IPS-20b (cell line): Measurements from ENCODE around the gene TBCD.

Experiments used
- H3K27ac ChIP-seq: one replicate; pipeline ENCODE4 v1.5.1; 2013; ENCODE audit warnings: low read length
- H3K27me3 ChIP-seq: 2 replicates; pipeline ENCODE4 v1.6.1; 2013; ENCODE audit warnings: mild to moderate bottlenecking, low read length, inconsistent platforms; ENCODE audit not compliant: insufficient read depth
- H3K36me3 ChIP-seq: 2 replicates; pipeline ENCODE4 v1.6.1; 2013; ENCODE audit warnings: low read depth, mild to moderate bottlenecking, inconsistent platforms, low read length, moderate library complexity; ENCODE audit not compliant: insufficient read depth
- H3K4me1 ChIP-seq: 2 replicates; pipeline ENCODE4 v1.6.1; 2013; ENCODE audit warnings: mild to moderate bottlenecking, control low read depth, inconsistent platforms, low read length, moderate library complexity; ENCODE audit not compliant: insufficient read depth
- H3K4me3 ChIP-seq: 2 replicates; pipeline ENCODE4 v1.5.1; 2013; ENCODE audit warnings: mild to moderate bottlenecking, low read length, inconsistent platforms
- H3K9ac ChIP-seq: 2 replicates; pipeline ENCODE4 v1.6.1; 2013; ENCODE audit warnings: low read depth, mild to moderate bottlenecking, inconsistent platforms, low read length, moderate library complexity
- H3K9me3 ChIP-seq: 2 replicates; pipeline ENCODE4 v1.6.1; 2013; ENCODE audit warnings: mild to moderate bottlenecking, low read depth, low read length, inconsistent platforms; ENCODE audit not compliant: insufficient read depth

The TBCD gene

DNA sequence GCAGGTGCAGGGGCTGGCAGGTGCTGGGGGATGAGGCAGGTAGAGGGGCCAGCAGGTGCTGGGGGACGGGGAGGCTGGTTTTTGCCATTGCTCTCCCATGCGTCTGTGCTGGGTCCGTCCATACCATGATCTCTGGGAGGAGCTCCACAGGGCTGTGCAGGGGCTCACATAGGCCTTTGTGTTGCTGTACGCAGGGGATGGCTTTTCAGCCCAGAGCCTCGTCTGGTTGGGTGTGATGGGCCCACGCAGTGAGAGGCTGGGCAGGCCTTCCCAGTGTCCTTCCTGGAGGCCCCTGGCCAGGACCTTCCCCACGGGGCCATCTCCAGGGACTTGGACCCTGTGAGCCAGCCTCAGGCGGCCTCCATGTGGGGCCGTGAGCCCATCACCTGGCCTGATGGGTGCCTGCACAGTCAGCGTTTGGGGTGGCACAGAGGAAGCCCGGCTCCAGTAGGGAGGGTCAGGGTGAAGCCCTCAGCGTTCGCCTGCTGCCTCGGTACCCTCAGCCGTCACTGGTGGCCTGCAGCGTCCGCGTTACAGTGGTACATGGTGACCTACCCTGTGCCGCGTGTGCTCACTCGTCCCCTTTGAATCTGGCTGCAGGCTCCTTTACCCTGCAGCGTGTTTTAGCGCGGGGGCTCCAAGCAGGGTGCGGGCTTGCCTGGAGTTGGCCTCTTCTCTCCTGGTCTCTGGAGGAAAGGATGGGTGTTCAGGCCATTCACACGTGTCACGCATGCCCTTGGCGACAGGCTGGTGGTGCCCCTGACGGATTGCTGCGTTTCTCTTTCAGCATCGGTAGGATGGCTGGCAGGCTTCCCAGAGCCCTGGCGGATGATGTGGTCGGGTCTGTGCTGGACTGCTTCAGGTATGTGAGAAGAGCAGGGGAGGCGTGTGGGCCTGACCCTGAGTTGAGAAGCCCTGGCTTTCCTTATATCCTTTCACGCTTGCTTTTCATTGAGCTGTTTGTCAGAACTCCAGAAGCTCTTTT, 57.3 kb downstream of the TBCD start:
- Histone ChIP-seq H3K36me3 (peaks cover 68% of the 10 kb centered on the region), H3K9me3 (no peaks in the 10 kb centered on the region), H3K4me3 (no peak overlapping the region), H3K27ac (no peak overlapping the region), H3K27me3 (no peaks in the 10 kb centered on the region), H3K9ac (no peak overlapping the region), H3K4me1 (no peaks in the 10 kb centered on the region)

DNA sequence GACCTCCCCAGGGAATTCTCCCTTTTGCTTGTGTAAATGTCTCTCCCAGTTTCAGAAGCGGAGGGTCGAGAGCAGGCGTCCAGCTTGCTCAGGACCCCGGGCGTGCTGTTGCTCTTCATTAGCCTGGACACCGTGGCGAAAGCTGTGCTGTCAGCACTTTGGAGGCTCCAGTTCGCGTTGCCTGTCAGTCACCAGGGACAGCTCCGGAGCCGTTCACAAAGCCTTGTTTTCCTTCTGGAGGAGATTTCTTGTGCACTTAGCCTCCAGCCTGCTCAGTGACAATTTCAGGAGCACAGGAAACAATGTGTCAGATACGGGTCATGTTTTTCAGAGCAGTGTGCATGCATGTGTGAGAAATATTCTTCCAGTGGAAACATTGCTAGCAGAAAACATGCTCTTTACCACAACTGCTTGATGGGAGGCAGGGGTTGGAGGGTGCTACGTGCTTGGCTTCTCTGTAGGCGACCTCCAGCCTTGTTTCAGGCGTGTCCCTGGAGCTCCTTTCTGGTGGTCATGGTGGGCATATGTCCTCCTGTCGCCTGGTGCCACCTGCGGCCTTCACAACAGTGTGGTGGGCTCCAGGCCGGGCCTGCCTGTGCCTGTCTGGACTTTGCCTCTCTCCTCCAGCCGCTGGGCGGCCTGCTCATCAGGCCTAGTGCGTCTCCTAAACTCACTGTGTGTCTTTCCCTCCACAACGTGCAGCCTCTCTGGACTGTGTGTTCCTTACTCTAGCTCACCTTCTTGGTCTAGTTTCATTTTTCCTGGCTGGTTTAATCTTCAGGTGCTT, 59.0 kb downstream of the TBCD start:
- Histone ChIP-seq H3K9me3 (no peaks in the 10 kb centered on the region), H3K4me1 (no peaks in the 10 kb centered on the region), H3K36me3 (peaks cover 75% of the 10 kb centered on the region), H3K27ac (no peak overlapping the region), H3K27me3 (no peaks in the 10 kb centered on the region), H3K4me3 (no peak overlapping the region), H3K9ac (no peak overlapping the region)

DNA sequence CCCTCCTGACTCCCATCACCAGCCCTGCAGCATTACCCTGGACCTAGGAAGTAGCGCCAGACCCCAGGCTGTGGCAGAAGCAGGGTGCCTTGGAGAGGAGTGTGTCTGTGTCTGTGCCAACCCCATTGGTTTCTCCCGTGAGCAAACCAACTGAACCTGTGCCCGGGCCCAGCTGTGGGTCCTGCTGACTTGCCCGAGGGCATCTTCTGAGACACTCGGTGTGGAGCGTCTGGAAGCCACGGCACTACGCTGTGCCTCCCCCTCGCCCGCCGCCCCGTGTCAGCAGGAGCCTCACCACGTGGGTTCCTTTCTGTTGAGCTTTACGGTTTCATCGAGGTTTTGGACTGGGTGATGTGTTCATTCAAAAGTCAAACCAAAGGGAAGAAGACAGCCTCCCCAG, 60.2 kb downstream of the TBCD start:
- Histone ChIP-seq H3K4me3 (no peak overlapping the region), H3K4me1 (no peaks in the 10 kb centered on the region), H3K9me3 (no peaks in the 10 kb centered on the region), H3K27me3 (no peaks in the 10 kb centered on the region), H3K9ac (no peak overlapping the region), H3K36me3 (peaks cover 82% of the 10 kb centered on the region), H3K27ac (no peak overlapping the region)

DNA sequence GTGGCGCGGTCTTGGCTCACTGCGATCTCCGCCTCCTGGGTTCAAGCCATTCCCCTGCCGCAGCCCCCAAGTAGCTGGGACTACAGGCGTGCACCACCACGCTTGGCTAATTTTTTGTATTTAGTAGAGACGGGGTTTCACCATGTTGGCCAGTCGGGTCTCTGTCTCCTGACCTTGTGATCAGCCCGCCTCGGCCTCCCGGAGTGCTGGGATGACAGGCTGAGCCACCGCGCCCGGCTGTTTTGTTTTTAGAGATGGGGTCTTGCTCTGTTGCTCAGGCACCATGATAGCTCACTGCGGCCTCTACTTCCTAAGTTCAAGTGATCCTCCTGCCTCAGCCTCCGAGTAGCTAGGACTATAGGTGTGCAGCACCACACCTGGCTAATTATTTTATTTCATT, 60.7 kb downstream of the TBCD start:
- Histone ChIP-seq H3K9ac (no peak overlapping the region), H3K9me3 (no peaks in the 10 kb centered on the region), H3K27me3 (no peaks in the 10 kb centered on the region), H3K4me1 (no peaks in the 10 kb centered on the region), H3K36me3 (peaks cover 83% of the 10 kb centered on the region), H3K4me3 (no peak overlapping the region), H3K27ac (no peak overlapping the region)

DNA sequence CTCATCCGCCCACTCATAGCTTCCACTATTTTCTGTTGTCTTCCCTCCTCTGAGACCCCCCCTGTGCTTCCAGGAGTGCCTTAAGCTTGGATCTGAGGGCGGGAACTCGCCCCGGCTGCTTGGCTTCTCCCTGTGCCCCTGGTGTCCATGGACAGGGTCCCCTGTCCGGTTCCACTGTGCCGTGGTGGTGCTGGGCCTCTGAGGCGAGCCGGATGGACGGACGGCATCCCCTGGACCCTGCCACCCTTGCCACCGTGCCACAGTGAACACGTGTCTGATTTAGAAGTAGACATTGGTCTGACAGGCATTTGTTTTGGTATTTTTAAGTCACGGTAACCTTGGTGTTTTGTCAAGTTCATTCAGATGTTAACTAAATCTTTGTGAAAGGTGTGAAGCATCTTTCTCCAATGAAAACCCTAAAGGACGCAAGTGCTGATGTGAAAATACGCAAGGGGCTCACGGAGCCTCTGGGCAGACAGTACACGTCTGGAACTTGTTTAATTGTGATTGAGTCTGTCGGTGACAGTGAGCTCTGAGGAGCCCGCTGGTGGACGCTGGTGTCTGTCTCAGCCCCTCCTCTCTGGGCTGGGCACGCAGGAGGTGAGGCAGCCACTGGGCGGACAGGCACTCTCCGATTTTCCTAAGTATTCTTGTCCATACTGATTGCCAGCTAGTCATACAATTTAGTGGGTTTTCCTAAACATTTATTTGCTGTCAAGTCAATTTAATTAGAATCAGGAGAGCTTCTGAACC, 61.6 kb downstream of the TBCD start:
- no peak overlapping the region for H3K9ac ChIP-seq
- no peaks in the 10 kb centered on the region for H3K27me3 ChIP-seq
- no peaks in the 10 kb centered on the region for H3K4me1 ChIP-seq
- no peak overlapping the region for H3K27ac ChIP-seq
- no peak overlapping the region for H3K4me3 ChIP-seq
- no peaks in the 10 kb centered on the region for H3K9me3 ChIP-seq
- peaks cover 87% of the 10 kb centered on the region for H3K36me3 ChIP-seq

DNA sequence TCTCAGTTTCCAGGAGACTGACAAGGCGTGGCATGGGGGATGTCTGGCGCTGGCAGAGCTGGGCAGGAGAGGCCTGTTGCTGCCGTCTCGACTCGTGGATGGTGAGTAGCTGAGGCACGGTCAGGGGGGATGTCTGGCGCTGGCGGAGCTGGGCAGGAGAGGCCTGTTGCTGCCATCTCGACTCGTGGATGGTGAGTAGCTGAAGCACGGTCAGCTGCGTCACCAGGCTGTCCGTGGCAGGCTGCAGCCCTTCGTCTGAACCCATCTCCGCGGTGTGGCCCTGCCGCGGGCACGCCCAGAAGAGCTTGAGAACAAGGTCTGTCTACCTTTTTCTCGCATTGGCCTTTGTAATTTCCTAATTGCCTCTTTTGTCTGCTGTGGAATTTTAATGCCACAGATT, 63.0 kb downstream of the TBCD start:
- no peak overlapping the region for H3K9ac ChIP-seq
- H3K4me3 ChIP-seq = no peak overlapping the region
- no peaks in the 10 kb centered on the region for H3K4me1 ChIP-seq
- H3K9me3 ChIP-seq = peaks cover 9% of the 10 kb centered on the region
- no peak overlapping the region for H3K27ac ChIP-seq
- H3K27me3 ChIP-seq = no peaks in the 10 kb centered on the region
- peaks cover 91% of the 10 kb centered on the region for H3K36me3 ChIP-seq

DNA sequence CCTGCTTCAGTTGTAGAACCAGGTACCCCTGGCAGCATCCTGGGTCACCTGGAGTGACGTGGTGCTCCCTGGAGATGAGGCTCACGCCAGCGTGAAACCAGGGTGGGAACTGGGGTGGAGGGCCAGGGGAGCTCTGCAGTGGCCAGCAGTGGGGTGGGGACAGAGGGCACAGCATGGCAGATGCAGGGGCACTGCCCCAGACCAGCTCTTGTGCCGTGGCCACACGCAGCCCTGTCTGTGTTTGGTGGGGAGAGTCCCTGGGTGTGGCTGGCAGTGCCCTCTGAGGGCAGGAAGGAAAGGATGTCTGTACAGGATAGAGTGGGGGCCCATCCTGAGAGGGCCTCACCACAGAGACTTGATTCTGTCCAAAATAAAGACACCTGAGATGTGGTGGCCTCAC, 63.5 kb downstream of the TBCD start:
- Histone ChIP-seq H3K9me3 (peaks cover 14% of the 10 kb centered on the region), H3K4me1 (no peaks in the 10 kb centered on the region), H3K36me3 (peaks cover 87% of the 10 kb centered on the region), H3K4me3 (no peak overlapping the region), H3K9ac (no peak overlapping the region), H3K27ac (no peak overlapping the region), H3K27me3 (no peaks in the 10 kb centered on the region)

DNA sequence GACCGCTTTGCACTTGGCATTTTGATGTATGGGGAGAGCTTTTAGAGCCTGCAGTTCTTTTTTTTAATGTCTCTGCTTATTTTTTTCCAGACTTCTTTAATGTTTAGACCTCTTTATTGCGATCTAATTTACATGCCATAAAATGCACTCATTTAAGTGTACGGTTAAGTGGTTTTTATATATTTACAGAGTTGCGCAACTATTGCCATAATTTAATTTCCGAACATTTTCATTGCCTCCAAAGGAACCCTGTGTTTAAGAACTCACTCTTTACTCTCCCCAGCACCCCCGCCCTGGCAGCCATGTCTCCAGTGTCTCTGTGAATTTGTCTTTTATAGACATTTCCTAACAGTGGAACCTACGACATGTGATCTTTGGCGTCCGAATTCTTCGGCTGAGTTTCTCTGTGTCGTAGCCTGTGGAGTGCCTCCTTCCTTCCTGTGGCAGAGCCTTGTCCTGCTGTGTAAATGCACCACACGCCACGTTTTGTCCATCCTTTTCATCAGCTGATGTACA, 64.0 kb downstream of the TBCD start:
- Histone ChIP-seq H3K27ac (no peak overlapping the region), H3K9me3 (peaks cover 15% of the 10 kb centered on the region), H3K36me3 (peaks cover 83% of the 10 kb centered on the region), H3K4me3 (no peak overlapping the region), H3K4me1 (no peaks in the 10 kb centered on the region; the same call in 1 of the 2 replicates), H3K27me3 (no peaks in the 10 kb centered on the region), H3K9ac (no peak overlapping the region)

DNA sequence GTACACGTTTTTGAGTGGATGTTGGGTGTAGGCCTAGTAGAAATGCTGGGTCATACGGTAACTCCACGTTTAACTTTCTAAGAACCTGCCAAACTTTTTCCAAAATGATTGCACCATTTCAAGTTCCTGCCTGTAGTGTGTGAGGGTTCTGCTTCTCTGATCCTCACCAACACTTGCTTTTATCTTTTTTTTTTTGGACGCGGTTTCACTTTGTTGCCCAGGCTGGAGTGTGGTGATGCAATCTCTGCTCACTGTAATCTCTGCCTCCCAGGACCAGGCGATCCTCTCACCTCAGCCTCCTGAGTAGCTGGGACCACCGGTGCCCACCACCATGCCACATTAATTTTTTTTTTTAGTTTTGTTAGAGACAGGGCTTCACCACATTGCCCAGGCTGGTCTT, 64.5 kb downstream of the TBCD start:
- Histone ChIP-seq H3K4me1 (peaks cover 5% of the 10 kb centered on the region; the same call in 1 of the 2 replicates), H3K4me3 (no peak overlapping the region), H3K9ac (no peak overlapping the region), H3K27me3 (no peaks in the 10 kb centered on the region), H3K9me3 (peaks cover 15% of the 10 kb centered on the region), H3K27ac (no peak overlapping the region), H3K36me3 (peaks cover 83% of the 10 kb centered on the region)

DNA sequence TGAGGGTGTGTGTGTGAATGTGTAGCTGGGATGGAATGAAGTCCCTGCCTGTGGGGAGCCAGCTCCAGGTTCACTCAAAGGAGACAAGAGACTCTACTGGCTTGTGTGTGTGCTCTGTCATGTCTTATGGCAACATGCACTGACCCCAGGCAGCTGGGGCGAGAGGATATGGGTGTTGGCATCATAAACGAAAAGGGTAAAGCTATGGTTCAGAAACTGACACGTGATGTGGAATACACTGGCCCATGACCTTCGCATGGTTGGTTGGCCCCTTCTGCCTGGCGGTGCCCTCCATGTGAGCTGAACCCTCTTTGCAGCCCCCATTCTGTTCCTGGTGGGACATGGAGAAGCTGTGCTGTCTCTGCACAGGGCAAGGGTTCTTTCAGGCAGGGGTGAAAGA, 66.1 kb downstream of the TBCD start:
- Histone ChIP-seq H3K9me3 (peaks cover 15% of the 10 kb centered on the region), H3K27me3 (no peaks in the 10 kb centered on the region), H3K36me3 (peaks cover 76% of the 10 kb centered on the region), H3K4me1 (peaks cover 10% of the 10 kb centered on the region; the same call in 1 of the 2 replicates), H3K9ac (no peak overlapping the region), H3K27ac (no peak overlapping the region), H3K4me3 (no peak overlapping the region)
